Measurements from ENCODE around the gene FAM222B. TPM values are rescaled to one million over a fixed set of nuclear protein-coding genes. Genes with fewer than 3 reads are reported as not detected.
"Not testable (repeated sequence)": the region's sequence is repeated elsewhere in the genome, so short reads cannot be mapped to it uniquely, and the experiment has no call there.

FAM222B gene
- polyA plus RNA-seq, 2 of the 4 experiments (the other 2 are of a cell fraction), result 10.7 to 15.6 TPM

DNA sequence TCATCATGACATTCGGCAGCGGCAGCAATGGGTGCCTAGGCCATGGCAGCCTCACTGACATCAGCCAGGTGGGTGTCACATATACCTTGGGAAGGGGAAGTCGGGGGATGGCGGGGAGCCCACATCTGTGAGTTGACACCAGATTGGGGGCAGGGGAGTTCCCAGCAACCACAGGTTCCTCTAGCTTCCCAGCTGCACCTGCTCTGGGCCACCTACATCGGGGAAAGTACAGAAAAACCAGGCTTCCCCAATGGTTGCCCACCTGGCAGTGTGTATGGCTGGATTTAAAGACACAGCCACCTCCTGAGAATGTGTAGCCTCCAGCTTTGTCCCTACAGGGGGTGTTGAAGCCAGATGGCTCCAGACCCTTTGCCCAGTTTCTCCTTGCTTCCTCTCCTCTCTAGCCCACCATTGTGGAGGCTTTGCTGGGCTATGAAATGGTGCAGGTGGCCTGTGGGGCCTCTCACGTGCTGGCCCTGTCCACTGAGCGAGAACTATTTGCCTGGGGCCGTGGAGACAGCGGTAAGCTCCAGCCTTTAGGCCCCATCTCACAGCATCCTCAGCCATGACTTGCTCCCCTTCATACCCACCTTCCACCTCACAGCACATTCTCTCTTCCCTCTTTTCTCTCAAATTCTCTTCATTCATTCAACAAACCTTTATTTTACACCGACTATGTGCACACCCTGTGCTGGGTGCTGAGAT, 103.8 kb downstream of the FAM222B start:
- ATAC-seq (no peak), FAIRE-seq (no peak), DNase-seq (ENCODE audit: low read depth in 1 of 2, low spot score in 1 of 2) (no peak)
- Histone ChIP-seq H3K4me1 (peaks cover 22% of the 10 kb centered on the region), H3K4me3 (no peak overlapping the region), H3K27ac (no peak overlapping the region), H3K9me3 (peaks cover 9% of the 10 kb centered on the region), H3K4me2 (no peak overlapping the region)
- TF ChIP-seq FOSL2 (IDR thresholded peaks at IDR 0.05), result no peak
- TF ChIP-seq FOSL2 (CRISPR knock-in tag; IDR thresholded peaks at IDR 0.05), result no peak
- TF ChIP-seq, protein P1, sequence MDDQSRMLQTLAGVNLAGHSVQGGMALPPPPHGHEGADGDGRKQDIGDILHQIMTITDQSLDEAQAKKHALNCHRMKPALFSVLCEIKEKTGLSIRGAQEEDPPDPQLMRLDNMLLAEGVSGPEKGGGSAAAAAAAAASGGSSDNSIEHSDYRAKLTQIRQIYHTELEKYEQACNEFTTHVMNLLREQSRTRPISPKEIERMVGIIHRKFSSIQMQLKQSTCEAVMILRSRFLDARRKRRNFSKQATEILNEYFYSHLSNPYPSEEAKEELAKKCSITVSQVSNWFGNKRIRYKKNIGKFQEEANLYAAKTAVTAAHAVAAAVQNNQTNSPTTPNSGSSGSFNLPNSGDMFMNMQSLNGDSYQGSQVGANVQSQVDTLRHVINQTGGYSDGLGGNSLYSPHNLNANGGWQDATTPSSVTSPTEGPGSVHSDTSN (IDR thresholded peaks at IDR 0.05), result no peak
- no peak for TF ChIP-seq TP53 (CRISPR knock-in tag; IDR thresholded peaks at IDR 0.05)
- TF ChIP-seq, protein P2, sequence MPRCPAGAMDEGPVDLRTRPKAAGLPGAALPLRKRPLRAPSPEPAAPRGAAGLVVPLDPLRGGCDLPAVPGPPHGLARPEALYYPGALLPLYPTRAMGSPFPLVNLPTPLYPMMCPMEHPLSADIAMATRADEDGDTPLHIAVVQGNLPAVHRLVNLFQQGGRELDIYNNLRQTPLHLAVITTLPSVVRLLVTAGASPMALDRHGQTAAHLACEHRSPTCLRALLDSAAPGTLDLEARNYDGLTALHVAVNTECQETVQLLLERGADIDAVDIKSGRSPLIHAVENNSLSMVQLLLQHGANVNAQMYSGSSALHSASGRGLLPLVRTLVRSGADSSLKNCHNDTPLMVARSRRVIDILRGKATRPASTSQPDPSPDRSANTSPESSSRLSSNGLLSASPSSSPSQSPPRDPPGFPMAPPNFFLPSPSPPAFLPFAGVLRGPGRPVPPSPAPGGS (IDR thresholded peaks at IDR 0.05), result no peak
- TF ChIP-seq CHD2 (IDR thresholded peaks at IDR 0.05; ENCODE audit: low read length, partially characterized antibody), result no peak
- TF ChIP-seq RFX5 (IDR thresholded peaks at IDR 0.05), result no peak
- WGBS (ENCODE audit: missing lambda C conversion rate), result 87% methylated on average over 10 of the region's 10 CpGs
- ChIA-PET POLR2A (interaction anchor here (0.5 kb wide), 1 partner anchor 66 kb away, joined by 4 read pairs; no protein-coding TSS in a partner anchor), CTCF (interaction anchor here (1.1 to 22.6 kb wide), 4 partner anchors 11 to 25 kb away, joined by 4 to 977 read pairs (median 7); partner anchors contain the start of genes NEK8, RPL23A and TLCD1)

DNA sequence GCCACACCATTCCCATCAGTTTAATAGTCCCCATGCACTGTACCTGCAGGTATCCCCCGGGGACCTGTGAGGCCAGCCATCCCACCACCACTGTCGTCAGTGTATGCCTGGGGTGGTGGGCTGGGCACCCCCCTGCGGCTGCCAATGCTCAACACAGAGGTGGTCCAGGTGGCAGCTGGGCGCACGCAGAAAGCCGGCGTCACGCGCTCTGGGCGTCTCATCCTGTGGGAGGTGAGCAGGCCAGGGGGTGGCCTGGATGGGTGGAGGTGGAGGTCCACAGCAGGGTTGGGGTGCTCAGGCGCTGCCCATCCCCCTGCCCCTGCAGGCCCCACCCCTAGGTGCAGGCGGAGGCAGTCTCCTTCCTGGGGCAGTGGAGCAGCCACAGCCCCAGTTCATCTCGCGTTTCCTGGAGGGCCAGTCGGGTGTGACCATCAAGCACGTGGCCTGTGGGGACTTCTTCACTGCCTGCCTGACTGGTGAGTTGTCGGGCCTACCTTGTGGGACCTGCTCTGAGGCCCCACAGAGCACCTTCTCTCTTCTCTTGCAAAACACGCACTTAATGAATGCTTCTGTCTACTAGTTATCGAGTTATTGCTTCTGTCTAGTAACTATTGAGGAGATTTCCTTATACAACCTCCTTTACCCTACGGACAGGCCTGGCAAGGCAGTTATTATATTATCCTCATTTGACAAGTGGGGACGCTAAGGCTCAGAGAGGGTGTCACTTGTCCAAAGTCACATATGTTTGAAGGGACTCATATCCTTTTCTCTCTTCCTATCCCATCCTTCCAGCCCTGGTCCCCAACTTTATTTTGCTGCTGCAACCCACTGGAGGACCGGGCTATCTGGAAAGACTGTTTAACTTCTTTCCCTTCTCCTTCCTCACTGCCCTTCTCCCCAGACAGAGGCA, 104.6 kb downstream of the FAM222B start:
- ATAC-seq, result no peak
- CTCF ChIA-PET, result interaction anchor here (1.1 to 22.6 kb wide), 3 partner anchors 11 to 26 kb away, joined by 6 to 977 read pairs (median 8); partner anchors contain the start of genes NEK8, RPL23A and TLCD1
- peaks cover 9% of the 10 kb centered on the region for H3K9me3 ChIP-seq
- H3K4me2 ChIP-seq, result no peak overlapping the region
- POLR2A ChIA-PET, result interaction anchor here (0.7 kb wide), 1 partner anchor 9 kb away, joined by 3 read pairs; the partner anchor contains the start of gene NEK8
- FAIRE-seq, result no peak
- WGBS (ENCODE audit: missing lambda C conversion rate), result 89% methylated on average over 16 of the region's 22 CpGs
- no peak for DNase-seq (ENCODE audit: low read depth in 1 of 2, low spot score in 1 of 2)
- no peak overlapping the region for H3K27ac ChIP-seq
- no peak overlapping the region for H3K4me3 ChIP-seq
- peaks cover 22% of the 10 kb centered on the region for H3K4me1 ChIP-seq
- TF ChIP-seq RARB (CRISPR knock-in tag; IDR thresholded peaks at IDR 0.05) (no peak), KDM5A (IDR thresholded peaks at IDR 0.05) (no peak), ESRRA (IDR thresholded peaks at IDR 0.05; ENCODE audit: borderline replicate concordance, low read length) (no peak), CBX8 (IDR thresholded peaks at IDR 0.05) (no peak), HDAC2 (IDR thresholded peaks at IDR 0.05) (no peak), ZNF302 (CRISPR knock-in tag; IDR thresholded peaks at IDR 0.05) (no peak), BHLHE40 (IDR thresholded peaks at IDR 0.05; ENCODE audit: low read depth, low read length) (no peak), RCOR1 (IDR thresholded peaks at IDR 0.05; ENCODE audit: low read depth, low read length) (no peak)
- TF ChIP-seq, protein P3, sequence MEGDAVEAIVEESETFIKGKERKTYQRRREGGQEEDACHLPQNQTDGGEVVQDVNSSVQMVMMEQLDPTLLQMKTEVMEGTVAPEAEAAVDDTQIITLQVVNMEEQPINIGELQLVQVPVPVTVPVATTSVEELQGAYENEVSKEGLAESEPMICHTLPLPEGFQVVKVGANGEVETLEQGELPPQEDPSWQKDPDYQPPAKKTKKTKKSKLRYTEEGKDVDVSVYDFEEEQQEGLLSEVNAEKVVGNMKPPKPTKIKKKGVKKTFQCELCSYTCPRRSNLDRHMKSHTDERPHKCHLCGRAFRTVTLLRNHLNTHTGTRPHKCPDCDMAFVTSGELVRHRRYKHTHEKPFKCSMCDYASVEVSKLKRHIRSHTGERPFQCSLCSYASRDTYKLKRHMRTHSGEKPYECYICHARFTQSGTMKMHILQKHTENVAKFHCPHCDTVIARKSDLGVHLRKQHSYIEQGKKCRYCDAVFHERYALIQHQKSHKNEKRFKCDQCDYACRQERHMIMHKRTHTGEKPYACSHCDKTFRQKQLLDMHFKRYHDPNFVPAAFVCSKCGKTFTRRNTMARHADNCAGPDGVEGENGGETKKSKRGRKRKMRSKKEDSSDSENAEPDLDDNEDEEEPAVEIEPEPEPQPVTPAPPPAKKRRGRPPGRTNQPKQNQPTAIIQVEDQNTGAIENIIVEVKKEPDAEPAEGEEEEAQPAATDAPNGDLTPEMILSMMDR (IDR thresholded peaks at IDR 0.05), result no peak

DNA sequence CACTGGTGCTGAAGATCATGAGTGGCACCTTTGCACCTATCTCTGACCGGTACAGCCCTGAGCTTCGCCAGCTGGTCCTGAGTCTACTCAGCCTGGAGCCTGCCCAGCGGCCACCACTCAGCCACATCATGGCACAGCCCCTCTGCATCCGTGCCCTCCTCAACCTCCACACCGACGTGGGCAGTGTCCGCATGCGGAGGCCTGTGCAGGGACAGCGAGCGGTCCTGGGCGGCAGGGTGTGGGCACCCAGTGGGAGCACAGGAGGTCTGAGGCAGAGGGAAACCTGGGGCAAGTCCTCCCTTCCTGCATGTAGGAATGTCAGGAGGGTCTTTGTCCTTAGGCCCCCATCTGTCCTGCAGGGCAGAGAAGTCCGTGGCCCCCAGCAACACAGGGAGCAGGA, 105.3 kb downstream of the FAM222B start:
- ATAC-seq, result no peak
- Histone ChIP-seq H3K4me3 (no peak overlapping the region), H3K4me2 (no peak overlapping the region), H3K9me3 (peaks cover 9% of the 10 kb centered on the region), H3K27ac (no peak overlapping the region), H3K4me1 (peaks cover 15% of the 10 kb centered on the region)
- DNase-seq (ENCODE audit: low read depth in 1 of 2, low spot score in 1 of 2), result no peak
- 92% methylated on average over 12 of the region's 12 CpGs for WGBS (ENCODE audit: missing lambda C conversion rate)
- no peak for FAIRE-seq
- TF ChIP-seq, protein P4, sequence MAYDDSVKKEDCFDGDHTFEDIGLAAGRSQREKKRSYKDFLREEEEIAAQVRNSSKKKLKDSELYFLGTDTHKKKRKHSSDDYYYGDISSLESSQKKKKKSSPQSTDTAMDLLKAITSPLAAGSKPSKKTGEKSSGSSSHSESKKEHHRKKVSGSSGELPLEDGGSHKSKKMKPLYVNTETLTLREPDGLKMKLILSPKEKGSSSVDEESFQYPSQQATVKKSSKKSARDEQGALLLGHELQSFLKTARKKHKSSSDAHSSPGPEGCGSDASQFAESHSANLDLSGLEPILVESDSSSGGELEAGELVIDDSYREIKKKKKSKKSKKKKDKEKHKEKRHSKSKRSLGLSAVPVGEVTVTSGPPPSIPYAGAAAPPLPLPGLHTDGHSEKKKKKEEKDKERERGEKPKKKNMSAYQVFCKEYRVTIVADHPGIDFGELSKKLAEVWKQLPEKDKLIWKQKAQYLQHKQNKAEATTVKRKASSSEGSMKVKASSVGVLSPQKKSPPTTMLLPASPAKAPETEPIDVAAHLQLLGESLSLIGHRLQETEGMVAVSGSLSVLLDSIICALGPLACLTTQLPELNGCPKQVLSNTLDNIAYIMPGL (CRISPR knock-in tag; IDR thresholded peaks at IDR 0.05; ENCODE audit: borderline replicate concordance), result no peak
- ChIA-PET CTCF (interaction anchor here (22.6 kb wide), 1 partner anchor 10 kb away, joined by 977 read pairs; the partner anchor contains the start of genes NEK8, RPL23A and TLCD1), POLR2A (interaction anchor here (0.7 kb wide), 1 partner anchor 8 kb away, joined by 3 read pairs; the partner anchor contains the start of gene NEK8)

DNA sequence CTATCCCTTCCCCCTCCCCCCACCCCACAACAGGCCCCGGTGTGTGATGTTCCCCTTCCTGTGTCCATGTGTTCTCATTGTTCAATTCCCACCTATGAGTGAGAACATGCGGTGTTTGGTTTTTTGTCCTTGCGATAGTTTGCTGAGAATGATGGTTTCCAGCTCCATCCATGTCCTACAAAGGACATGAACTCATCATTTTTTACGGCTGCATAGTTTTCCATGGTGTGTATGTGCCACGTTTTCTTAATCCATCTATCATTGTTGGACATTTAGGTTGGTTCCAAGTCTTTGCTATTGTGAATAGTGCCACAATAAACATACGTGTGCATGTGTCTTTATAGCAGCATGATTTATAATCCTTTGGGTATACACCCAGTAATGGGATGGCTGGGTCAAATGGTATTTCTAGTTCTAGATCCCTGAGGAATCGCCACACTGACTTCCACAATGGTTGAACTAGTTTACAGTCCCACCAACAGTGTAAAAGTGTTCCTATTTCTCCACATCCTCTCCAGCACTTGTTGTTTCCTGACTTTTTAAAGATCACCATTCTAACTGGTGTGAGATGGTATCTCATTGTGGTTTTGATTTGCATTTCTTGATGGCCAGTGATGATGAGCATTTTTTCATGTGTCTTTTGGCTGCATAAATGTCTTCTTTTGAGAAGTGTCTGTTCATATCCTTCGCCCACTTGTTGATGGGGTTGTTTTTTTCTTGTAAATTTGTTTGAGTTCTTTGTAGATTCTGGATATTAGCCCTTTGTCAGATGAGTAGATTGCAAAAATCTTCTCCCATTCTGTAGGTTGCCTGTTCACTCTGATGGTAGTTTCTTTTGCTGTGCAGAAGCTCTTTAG, 106.4 kb downstream of the FAM222B start:
- not testable (repeated sequence) for H3K4me2 ChIP-seq; H3K9me3 ChIP-seq; H3K27ac ChIP-seq; H3K4me1 ChIP-seq; DNase-seq (ENCODE audit: low read depth in 1 of 2, low spot score in 1 of 2); H3K4me3 ChIP-seq; FAIRE-seq; ATAC-seq
- POLR2A ChIA-PET, result interaction anchor here (0.9 to 1.5 kb wide), 2 partner anchors 7 to 10 kb away, joined by 5 to 10 read pairs; partner anchors contain the start of genes TLCD1 and TRAF4
- CTCF ChIA-PET, result interaction anchor here (1.2 to 22.6 kb wide), 5 partner anchors 9 to 167 kb away, joined by 3 to 977 read pairs (median 24); partner anchors contain the start of genes NEK8, RPL23A, TLCD1 and TRAF4
- 88% methylated on average over 7 of the region's 8 CpGs for WGBS (ENCODE audit: missing lambda C conversion rate)

All from A549 (cell line).